OCI-M2 (cell line): ENCODE measurements around the gene TRPV5.

Experiments used
- DNase-seq: peaks from one replicate; lab custom pipeline; 2025; ENCODE audit not compliant: unreplicated experiment; lab: John Stamatoyannopoulos, UW

TRPV5 gene

GRCh38 chr7:142887282-142888015 is 46.1 kb downstream of the TRPV5 start:
- no peak for DNase-seq

- DNase-seq: no peak
Observed at GRCh38 chr7:142886866-142887265, 46.7 kb downstream of the TRPV5 start.

GRCh38 chr7:142885311-142886230 is 48.0 kb downstream of the TRPV5 start, which contains the start of gene TRPV6:
TSS of gene TRPV6 (minus strand) at chr7:142885745.
- DNase-seq: no peak

- DNase-seq: no peak
Observed at GRCh38 chr7:142884286-142884640, 49.3 kb downstream of the TRPV5 start.

GRCh38 chr7:142883571-142884285 is 49.8 kb downstream of the TRPV5 start:
- no peak for DNase-seq

- DNase-seq: no peak
Observed at GRCh38 chr7:142883145-142883544, 50.4 kb downstream of the TRPV5 start.

- DNase-seq: no peak
Observed at GRCh38 chr7:142882338-142882678, 51.2 kb downstream of the TRPV5 start.

- DNase-seq: no peak
Observed at GRCh38 chr7:142881586-142882337, 51.8 kb downstream of the TRPV5 start.

GRCh38 chr7:142880876-142881505 is 52.6 kb downstream of the TRPV5 start:
- DNase-seq: no peak

GRCh38 chr7:142879060-142879459 is 54.5 kb downstream of the TRPV5 start:
- no peak for DNase-seq

- DNase-seq: no peak
Observed at GRCh38 chr7:142878315-142878714, 55.2 kb downstream of the TRPV5 start.

GRCh38 chr7:142876991-142877910 is 56.3 kb downstream of the TRPV5 start:
- no peak for DNase-seq

GRCh38 chr7:142876236-142876960 is 57.1 kb downstream of the TRPV5 start:
- DNase-seq: no peak

- no peak for DNase-seq
Observed at GRCh38 chr7:142875456-142875855, 58.1 kb downstream of the TRPV5 start.

GRCh38 chr7:142874837-142875236 is 58.7 kb downstream of the TRPV5 start:
- DNase-seq: no peak

GRCh38 chr7:142874409-142874808 is 59.1 kb downstream of the TRPV5 start:
- DNase-seq: no peak

- no peak for DNase-seq
Observed at GRCh38 chr7:142873871-142874270, 59.7 kb downstream of the TRPV5 start.

GRCh38 chr7:142873281-142873784 is 60.2 kb downstream of the TRPV5 start:
- DNase-seq: no peak
